SU-DHL-6 (cell line): ENCODE measurements around the gene ADH5.

Source experiments
- H2AFZ ChIP-seq: fragments of 200-600 bp; sonication (generic); 2 replicates; pipeline ENCODE4 v1.6.1; 2014; ENCODE audit warnings: low read depth, mild to moderate bottlenecking, moderate library complexity, mixed read lengths, antibody characterized with exemption, low read length; ENCODE audit not compliant: severe bottlenecking
- H3F3A ChIP-seq: fragments of 200-600 bp; shearing (Covaris generic); 2 replicates; pipeline ENCODE4 v1.6.0; 2016; ENCODE audit warnings: antibody characterized with exemption, mild to moderate bottlenecking; ENCODE audit not compliant: insufficient read depth
- H3K27ac ChIP-seq: fragments of 200-600 bp; sonication (generic); 2 replicates; pipeline ENCODE4 v1.5.1; 2016; ENCODE audit warnings: low read depth, mild to moderate bottlenecking, low read length, moderate library complexity, mixed read lengths
- H3K27me3 ChIP-seq: fragments of 200-600 bp; sonication (generic), shearing (Covaris generic); 2 replicates; pipeline ENCODE4 v1.6.0; 2014; ENCODE audit warnings: mild to moderate bottlenecking, low read length
- H3K36me3 ChIP-seq: fragments of 200-600 bp; sonication (generic); 2 replicates; pipeline ENCODE4 v1.6.1; 2014; ENCODE audit warnings: mild to moderate bottlenecking, low read length, mixed read lengths
- H3K4me2 ChIP-seq: fragments of 300-600, 200-600 bp; shearing (Covaris generic), sonication (generic); 2 replicates; pipeline ENCODE4 v1.6.0; 2014; ENCODE audit warnings: low read length, low read depth, mild to moderate bottlenecking; ENCODE audit not compliant: poor library complexity, severe bottlenecking
- H3K4me3 ChIP-seq: fragments of 200-600 bp; sonication (generic); 2 replicates; pipeline ENCODE4 v1.5.1; 2014; ENCODE audit warnings: antibody characterized with exemption, low read length, mild to moderate bottlenecking, mixed read lengths; ENCODE audit not compliant: insufficient read depth, poor library complexity, severe bottlenecking
- H3K79me2 ChIP-seq: fragments of 200-600 bp; sonication (generic); 2 replicates; pipeline ENCODE4 v1.6.1; 2014; ENCODE audit warnings: mild to moderate bottlenecking, low read length, moderate library complexity; ENCODE audit not compliant: insufficient read depth
- H3K9ac ChIP-seq: fragments of 200-600 bp; sonication (generic); 2 replicates; pipeline ENCODE4 v1.7.0; 2014; ENCODE audit warnings: mild to moderate bottlenecking, low read length
- H3K9me2 ChIP-seq: fragments of 200-600 bp; sonication (generic); replicated peaks from 2 replicates; pipeline ENCODE4 v1.6.1; 2014; ENCODE audit warnings: low read length; ENCODE audit not compliant: insufficient read depth
- H3K9me3 ChIP-seq: fragments of 200-600 bp; sonication (generic); 2 replicates; pipeline ENCODE4 v1.6.1; 2014; ENCODE audit warnings: low read length, mixed read lengths; ENCODE audit not compliant: insufficient read depth
- H4K20me1 ChIP-seq: fragments of 200-600 bp; sonication (generic); 2 replicates; pipeline ENCODE4 v1.6.1; 2014; ENCODE audit warnings: low read depth, mild to moderate bottlenecking, antibody characterized with exemption, low read length, moderate library complexity, mixed read lengths
- EZH2phosphoT487 ChIP-seq: fragments of 200-600 bp; sonication (generic), shearing (Covaris generic); conservative IDR thresholded peaks from 2 replicates; pipeline ENCODE4 v1.6.1; 2018; ENCODE audit warnings: mild to moderate bottlenecking, antibody characterized with exemption, low read length, moderate library complexity, mixed read lengths
- TF ChIP-seq, protein P1 (sequence below): fragments of 200-600 bp; sonication (generic); IDR thresholded peaks from one replicate; pipeline ENCODE4 v1.5.1; 2017; ENCODE audit warnings: antibody characterized with exemption, mild to moderate bottlenecking, low read length, moderate library complexity; ENCODE audit not compliant: insufficient read depth, poor library complexity, severe bottlenecking

ADH5 gene

DNA sequence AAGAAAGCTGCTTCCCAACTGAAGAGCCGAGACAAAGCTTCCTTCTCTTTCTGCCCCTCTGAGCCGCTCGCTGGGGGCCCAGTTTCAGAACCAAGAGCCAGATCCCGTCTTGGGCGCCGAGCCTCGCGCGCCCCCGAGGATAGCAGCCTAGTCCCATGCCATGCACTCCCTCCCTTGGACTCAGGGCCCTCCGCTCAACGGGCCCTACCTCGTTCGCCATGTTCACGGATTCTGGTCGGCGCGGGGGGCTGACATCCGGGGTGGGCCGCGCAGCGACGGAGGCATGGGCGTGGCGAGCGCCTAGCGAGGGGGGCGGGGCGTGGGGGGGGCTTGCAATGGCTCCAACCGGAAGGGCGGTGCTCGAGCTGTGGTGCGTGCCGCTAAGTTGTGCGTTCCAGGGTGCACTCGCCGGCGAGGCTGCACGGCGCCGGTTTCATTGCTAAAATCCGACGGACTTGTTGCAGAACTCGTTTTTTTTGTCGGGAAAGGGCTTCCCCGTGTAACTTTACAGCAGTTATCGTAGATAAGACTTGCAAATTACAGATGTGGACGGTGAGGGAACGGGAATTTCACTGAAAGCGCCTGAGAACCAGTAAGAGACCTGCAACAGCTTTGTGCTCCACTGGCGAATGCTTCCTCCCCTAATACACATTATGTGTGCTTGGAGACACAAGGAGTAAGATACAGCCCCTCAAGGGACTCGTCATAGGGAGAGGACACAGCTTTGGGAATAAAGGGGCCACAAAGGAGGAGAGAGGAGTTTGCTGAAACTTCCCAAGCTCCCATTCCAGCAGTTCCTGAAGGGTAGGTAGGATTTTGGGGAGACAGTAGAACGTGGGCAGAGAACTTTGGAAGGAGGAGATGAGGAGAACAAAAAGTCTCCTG, at the start of gene ADH5:
Gene ADH5 (minus strand): TSS at position 308 of the 885 bp plus-strand sequence. CDS start 88 bp downstream, at position 220.
- H3K4me3 ChIP-seq = peak within 1 kb of the TSS; percentile 80
- H2AFZ ChIP-seq = peak within 1 kb of the TSS; percentile 68
- no peak for TF ChIP-seq EZH2phosphoT487
- TF ChIP-seq, protein P1, sequence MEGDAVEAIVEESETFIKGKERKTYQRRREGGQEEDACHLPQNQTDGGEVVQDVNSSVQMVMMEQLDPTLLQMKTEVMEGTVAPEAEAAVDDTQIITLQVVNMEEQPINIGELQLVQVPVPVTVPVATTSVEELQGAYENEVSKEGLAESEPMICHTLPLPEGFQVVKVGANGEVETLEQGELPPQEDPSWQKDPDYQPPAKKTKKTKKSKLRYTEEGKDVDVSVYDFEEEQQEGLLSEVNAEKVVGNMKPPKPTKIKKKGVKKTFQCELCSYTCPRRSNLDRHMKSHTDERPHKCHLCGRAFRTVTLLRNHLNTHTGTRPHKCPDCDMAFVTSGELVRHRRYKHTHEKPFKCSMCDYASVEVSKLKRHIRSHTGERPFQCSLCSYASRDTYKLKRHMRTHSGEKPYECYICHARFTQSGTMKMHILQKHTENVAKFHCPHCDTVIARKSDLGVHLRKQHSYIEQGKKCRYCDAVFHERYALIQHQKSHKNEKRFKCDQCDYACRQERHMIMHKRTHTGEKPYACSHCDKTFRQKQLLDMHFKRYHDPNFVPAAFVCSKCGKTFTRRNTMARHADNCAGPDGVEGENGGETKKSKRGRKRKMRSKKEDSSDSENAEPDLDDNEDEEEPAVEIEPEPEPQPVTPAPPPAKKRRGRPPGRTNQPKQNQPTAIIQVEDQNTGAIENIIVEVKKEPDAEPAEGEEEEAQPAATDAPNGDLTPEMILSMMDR = no peak
- no peaks in the 10 kb centered on the region for H3K9me2 ChIP-seq
- H4K20me1 ChIP-seq = no peaks in the 10 kb centered on the region
- no peak within 1 kb of the TSS for H3K27ac ChIP-seq
- peaks cover 19% of the 10 kb centered on the region; the same call in 1 of the 2 replicates for H3K79me2 ChIP-seq
- no peaks in the 10 kb centered on the region for H3F3A ChIP-seq
- no peaks in the 10 kb centered on the region for H3K9me3 ChIP-seq
- no peaks in the 10 kb centered on the region for H3K27me3 ChIP-seq
- H3K4me2 ChIP-seq = peak within 1 kb of the TSS; percentile 95
- peak within 1 kb of the TSS; percentile 66 for H3K9ac ChIP-seq
- no peaks in the 10 kb centered on the region for H3K36me3 ChIP-seq

DNA sequence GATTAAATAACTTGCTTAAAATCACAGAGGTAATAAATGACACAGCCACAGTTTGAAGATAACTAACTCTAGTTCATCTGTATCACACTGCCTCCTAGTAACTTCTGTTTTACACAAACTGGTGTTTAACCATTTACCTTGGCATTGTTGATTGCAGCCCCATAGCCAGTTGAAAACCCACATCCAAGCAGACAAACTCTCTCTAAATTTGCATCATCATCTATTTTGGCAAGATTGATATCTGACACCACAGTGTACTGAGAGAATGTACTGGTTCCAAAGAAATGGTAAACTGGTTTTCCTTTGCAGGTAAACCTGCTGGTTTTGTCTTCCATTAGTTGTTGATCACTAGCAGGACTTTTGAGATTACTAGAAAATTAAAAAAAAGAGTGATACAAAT, 47.7 kb upstream of the ADH5 start:
- Histone ChIP-seq H3K4me2 (no peak overlapping the region), H3K27ac (no peak overlapping the region), H3K9me3 (no peaks in the 10 kb centered on the region), H3K9ac (no peak overlapping the region), H4K20me1 (no peaks in the 10 kb centered on the region), H3K36me3 (no peaks in the 10 kb centered on the region), H3K27me3 (no peaks in the 10 kb centered on the region), H3K4me3 (no peak overlapping the region), H3F3A (no peaks in the 10 kb centered on the region), H2AFZ (no peak overlapping the region), H3K79me2 (no peaks in the 10 kb centered on the region), H3K9me2 (no peaks in the 10 kb centered on the region)
- no peak for TF ChIP-seq EZH2phosphoT487
- TF ChIP-seq, protein P1 = no peak

DNA sequence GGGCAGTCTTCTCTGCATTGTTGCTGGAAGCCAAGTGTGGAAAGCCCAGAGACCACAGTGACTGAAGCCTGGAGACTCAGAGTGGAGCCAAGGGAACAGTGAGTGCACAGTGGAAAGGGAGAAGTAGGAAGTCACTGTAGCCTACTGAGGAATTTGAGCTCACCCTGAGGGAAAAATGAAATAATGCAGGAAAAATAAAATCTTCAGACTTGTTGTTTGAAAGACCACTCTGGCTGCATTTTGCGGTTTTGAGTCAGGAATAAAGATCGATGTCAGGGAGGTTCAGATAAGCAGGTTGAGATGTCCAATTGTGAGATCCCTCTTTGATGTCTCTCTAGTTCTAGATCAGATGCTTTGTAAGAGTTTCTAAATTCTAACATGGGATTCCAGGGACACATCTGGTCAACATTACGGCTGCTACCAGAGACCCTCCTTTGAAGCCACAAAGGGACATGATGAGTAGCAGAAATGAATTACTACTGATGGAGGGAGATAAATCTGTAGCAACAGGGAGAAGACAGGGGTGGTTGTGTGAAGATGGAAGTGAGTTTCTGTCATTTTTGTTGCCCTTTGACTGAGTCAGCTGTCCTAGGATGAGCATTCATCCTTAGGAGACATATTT, 47.1 kb upstream of the ADH5 start:
- no peak for TF ChIP-seq EZH2phosphoT487
- TF ChIP-seq, protein P1 = no peak
- H3K9ac ChIP-seq = no peak overlapping the region
- H3K9me2 ChIP-seq = no peaks in the 10 kb centered on the region
- H3K4me3 ChIP-seq = no peak overlapping the region
- no peaks in the 10 kb centered on the region for H4K20me1 ChIP-seq
- H2AFZ ChIP-seq = no peak overlapping the region
- H3K36me3 ChIP-seq = no peaks in the 10 kb centered on the region
- H3K9me3 ChIP-seq = no peaks in the 10 kb centered on the region
- H3F3A ChIP-seq = no peaks in the 10 kb centered on the region
- no peaks in the 10 kb centered on the region for H3K27me3 ChIP-seq
- no peak overlapping the region for H3K27ac ChIP-seq
- no peaks in the 10 kb centered on the region for H3K79me2 ChIP-seq
- H3K4me2 ChIP-seq = no peak overlapping the region
